GM18873 (cell line): ENCODE results near the gene USP47.
A peak's percentile ranks its signal among the peaks of the same experiment; 100 is the strongest.
"Not testable (repeated sequence)": the region's sequence is repeated elsewhere in the genome, so short reads cannot be mapped to it uniquely, and the experiment has no call there.

ENCODE experiments used
- ATAC-seq: cut with Tn5 transposase; IDR thresholded peaks from one replicate; pipeline ENCODE4 v1.9.1; 2021; ENCODE audit warnings: mild to moderate bottlenecking, moderate library complexity, moderate number of reproducible peaks; ENCODE audit not compliant: unreplicated experiment, low FRiP score

USP47 gene

GRCh38 chr11:11826260-11826659 is 15.5 kb upstream of the USP47 start:
- ATAC-seq = no peak

- ATAC-seq = no peak
Measured at GRCh38 chr11:11827272-11827671, 14.5 kb upstream of the USP47 start.

DNA sequence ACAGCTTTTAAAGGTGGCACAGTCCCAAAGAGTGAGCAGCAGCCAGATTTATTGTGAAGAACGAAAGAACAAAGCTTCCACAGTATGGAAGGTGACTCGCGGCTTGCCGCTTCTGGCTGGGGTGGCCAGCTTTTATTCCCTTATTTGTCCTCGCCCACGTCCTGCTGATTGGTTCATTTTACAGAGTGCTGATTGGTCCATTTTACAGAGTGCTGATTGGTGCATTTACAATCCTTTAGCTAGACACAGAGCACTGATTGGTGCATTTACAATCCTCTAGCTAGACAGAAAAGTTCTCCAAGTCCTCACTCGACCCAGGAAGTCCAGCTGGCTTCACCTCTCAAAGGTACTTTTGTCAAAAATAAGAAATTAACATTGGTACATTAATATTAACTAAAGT is 10.4 kb upstream of the USP47 start:
- not testable (repeated sequence) for ATAC-seq

DNA sequence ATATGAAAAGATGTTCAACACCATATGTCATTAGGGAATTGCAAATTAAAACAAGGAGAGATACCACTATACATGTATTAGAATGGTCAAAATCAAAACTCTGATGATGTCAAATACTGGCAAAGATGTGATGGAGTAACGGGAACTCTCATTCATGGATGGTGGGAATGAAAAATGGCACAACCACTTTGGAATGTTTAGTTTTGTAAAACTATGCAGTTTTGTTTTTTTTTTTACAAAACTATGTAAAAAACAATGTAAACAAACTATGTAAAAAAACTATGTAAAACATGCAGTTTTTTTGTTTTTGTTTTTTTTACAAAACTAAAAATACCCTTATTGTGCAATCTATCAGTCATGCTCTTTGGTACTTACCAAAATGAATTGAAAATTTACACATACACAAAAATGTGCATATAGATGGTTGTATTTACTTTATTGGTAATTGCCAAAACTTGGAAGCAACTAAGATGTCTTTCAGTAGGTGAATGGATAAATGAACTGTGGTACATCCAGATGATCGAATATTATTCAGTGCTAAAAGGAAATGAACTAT is 5.0 kb upstream of the USP47 start:
- no peak for ATAC-seq

- no peak for ATAC-seq
Measured at GRCh38 chr11:11839718-11840117, 2.1 kb upstream of the USP47 start.

- ATAC-seq = peak; percentile 38
Measured at GRCh38 chr11:11841116-11841722, 553 bp upstream of the USP47 start.

- peak; percentile 40 for ATAC-seq
Measured at GRCh38 chr11:11842421-11843008, 743 bp downstream of the USP47 start.

- ATAC-seq = no peak
Measured at GRCh38 chr11:11843211-11843621, 1.4 kb downstream of the USP47 start.

DNA sequence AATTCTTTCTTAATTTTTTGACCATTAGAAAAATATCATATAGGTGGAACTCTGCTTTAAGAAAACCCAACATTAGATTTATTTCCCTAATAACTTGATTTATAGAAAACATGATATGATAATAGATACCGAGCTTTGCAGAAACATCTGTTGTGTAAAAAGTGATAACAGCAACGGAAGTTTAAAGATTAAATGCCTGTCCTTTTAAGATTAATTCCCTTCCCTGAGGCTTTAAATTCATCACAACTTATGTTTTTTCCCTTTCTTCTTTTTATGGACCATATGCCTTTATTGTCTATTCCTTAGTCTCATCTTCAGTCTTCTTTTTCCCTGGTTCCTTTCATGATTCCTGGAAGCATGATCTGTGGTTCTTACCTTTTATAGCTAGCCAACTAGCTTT is 1.9 kb downstream of the USP47 start:
- ATAC-seq = no peak

DNA sequence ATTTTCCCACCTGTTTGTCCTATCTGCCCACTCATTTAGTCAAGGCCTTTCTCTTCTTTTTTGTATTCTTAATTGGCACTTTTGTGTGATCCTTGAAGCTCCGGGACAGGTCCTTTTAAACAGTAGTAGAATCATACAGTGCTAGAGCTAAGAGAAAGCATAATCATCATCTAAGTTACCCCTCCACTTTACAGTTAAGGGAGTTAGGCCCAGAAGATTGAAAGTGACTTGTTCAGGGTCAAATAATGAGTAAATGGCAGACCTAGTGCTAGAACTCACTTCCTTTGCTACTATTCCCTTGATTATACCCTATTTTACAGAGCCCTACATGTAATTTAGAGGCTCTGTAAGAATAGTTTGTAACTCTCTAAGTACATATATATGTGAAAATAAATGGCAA is 2.5 kb downstream of the USP47 start:
- no peak for ATAC-seq

GRCh38 chr11:11845071-11845470 is 3.3 kb downstream of the USP47 start:
- ATAC-seq = no peak

- no peak for ATAC-seq
Measured at GRCh38 chr11:11845551-11845950, 3.8 kb downstream of the USP47 start.

GRCh38 chr11:11847082-11847481 is 5.3 kb downstream of the USP47 start:
- ATAC-seq = no peak

- ATAC-seq = peak; percentile 49
Measured at GRCh38 chr11:11848891-11849746, 7.3 kb downstream of the USP47 start.

- ATAC-seq = no peak
Measured at GRCh38 chr11:11850668-11851067, 8.9 kb downstream of the USP47 start.

GRCh38 chr11:11856638-11857037 is 14.9 kb downstream of the USP47 start:
- ATAC-seq = no peak

- no peak for ATAC-seq
Measured at GRCh38 chr11:11857769-11858168, 16.0 kb downstream of the USP47 start.

GRCh38 chr11:11858676-11859075 is 16.9 kb downstream of the USP47 start:
- no peak for ATAC-seq

DNA sequence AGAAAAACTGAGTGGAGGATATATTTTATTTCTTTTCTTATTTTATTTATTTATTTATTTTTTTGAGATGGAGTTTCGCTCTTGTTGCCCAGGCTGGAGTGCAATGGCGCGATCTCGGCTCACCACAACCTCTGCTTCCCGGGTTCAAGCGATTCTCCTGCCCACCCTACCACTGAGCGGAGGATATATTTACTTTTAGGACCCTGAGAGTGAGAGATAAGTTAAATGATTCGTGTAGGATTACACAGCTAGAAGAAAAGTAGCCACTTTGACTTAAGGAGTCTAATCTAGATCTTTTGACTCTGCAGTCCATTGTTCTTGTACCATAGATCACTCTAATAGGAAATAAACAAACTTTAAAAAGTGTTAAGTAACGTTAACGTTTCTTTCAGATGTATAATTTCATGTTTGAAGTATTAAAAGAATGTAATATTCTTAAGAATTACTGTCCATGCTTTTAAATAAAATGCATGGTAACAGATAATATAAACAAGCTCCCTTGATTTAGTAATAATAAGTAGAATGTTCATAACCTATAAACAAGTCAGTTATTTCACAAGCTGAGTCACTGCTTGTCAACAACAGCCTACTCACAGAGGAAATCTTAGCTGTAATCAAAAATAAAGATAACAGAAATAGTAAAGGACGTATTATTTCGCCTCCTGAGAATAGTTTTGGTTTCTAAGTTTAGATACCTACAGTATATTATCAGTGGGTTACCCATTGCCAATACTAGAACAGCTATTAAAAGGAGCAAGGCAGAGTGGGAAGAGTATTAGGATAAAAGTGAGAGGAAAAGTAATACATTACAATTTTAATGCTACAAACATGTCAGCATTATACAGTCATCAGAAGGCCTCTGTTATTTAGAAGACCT is 18.6 kb downstream of the USP47 start:
- ATAC-seq = no peak

DNA sequence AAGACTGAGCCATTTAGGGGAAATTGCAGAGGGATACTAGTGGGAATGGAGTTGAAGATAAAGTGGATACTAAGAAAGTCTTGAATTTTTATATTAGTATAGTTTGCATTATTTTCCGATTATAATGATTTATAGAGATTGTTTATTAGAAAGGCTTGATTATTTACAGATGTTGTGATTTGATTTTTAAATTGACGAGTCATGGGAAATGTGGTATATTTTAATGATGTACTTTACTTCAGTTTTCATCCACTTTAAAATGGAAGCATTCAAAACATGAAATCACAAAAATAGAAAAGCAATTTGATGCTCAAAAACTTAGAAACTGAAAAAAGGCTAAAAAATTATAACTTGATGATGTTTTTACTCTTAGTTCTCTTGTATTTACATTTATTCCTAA is 21.2 kb downstream of the USP47 start:
- ATAC-seq = no peak
